22Rv1 (cell line): ENCODE data around the gene C5orf58.

ENCODE experiments used
- H3K27ac ChIP-seq: fragments of 450-650 bp; 2 replicates; pipeline ENCODE4 v1.5.1; 2017
- ZFX ChIP-seq: fragments of 450-650 bp; IDR thresholded peaks from 2 replicates; pipeline ENCODE4 v1.6.1; 2017; ENCODE audit warnings: antibody characterized with exemption, borderline replicate concordance
- TF ChIP-seq, protein P1 (sequence below): fragments of 450-650 bp; IDR thresholded peaks from 2 replicates; pipeline ENCODE4 v1.5.1; 2017; ENCODE audit warnings: mild to moderate bottlenecking

Gene C5orf58

DNA sequence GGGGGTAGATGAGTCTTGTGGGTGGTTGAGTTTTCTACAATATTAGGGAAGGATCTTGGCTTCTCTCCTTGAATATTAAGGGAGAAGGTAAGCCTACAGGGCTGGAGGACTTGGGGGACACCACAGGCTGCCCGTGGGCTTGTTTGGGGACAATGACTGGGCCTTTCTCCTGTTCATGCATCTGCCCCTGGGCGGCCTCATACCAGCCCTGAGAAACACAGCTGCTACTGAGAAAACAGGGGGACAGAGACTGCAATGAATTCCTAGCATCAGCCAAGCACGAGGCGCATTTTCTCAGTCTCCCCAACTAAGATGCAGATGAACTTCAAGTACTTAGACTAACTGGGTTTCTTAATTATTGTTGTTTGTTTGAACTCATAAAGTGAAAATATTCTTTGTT is 24.6 kb downstream of the C5orf58 start:
- no peak overlapping the region for H3K27ac ChIP-seq
- TF ChIP-seq, protein P1, sequence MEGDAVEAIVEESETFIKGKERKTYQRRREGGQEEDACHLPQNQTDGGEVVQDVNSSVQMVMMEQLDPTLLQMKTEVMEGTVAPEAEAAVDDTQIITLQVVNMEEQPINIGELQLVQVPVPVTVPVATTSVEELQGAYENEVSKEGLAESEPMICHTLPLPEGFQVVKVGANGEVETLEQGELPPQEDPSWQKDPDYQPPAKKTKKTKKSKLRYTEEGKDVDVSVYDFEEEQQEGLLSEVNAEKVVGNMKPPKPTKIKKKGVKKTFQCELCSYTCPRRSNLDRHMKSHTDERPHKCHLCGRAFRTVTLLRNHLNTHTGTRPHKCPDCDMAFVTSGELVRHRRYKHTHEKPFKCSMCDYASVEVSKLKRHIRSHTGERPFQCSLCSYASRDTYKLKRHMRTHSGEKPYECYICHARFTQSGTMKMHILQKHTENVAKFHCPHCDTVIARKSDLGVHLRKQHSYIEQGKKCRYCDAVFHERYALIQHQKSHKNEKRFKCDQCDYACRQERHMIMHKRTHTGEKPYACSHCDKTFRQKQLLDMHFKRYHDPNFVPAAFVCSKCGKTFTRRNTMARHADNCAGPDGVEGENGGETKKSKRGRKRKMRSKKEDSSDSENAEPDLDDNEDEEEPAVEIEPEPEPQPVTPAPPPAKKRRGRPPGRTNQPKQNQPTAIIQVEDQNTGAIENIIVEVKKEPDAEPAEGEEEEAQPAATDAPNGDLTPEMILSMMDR, result no peak
- no peak for TF ChIP-seq ZFX

DNA sequence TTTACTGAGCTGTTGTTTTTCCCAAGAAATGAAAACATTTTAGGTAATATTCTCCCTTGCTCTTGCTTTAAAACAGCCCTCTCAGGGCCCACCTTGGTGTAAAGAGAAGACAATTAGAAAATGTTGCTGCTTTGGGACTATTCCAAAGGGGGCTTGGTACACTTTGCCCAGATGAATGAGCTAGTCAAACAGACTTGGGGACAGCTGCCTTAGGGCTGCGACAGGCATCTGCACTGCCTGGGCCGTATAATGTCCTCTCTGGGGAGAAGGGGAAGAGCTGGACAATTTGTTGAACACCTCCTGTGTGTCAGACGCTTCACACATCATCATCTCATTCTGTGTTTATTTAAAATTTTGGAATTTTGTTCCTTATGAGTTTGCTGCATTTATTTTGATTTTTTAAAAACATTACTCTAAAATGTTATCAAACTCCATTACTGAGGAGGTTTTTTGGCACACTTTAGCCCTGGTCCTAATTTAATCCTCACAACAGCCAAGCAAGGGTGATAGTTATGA is 28.8 kb downstream of the C5orf58 start:
- TF ChIP-seq, protein P1, result no peak
- no peak for TF ChIP-seq ZFX
- H3K27ac ChIP-seq, result no peak overlapping the region

DNA sequence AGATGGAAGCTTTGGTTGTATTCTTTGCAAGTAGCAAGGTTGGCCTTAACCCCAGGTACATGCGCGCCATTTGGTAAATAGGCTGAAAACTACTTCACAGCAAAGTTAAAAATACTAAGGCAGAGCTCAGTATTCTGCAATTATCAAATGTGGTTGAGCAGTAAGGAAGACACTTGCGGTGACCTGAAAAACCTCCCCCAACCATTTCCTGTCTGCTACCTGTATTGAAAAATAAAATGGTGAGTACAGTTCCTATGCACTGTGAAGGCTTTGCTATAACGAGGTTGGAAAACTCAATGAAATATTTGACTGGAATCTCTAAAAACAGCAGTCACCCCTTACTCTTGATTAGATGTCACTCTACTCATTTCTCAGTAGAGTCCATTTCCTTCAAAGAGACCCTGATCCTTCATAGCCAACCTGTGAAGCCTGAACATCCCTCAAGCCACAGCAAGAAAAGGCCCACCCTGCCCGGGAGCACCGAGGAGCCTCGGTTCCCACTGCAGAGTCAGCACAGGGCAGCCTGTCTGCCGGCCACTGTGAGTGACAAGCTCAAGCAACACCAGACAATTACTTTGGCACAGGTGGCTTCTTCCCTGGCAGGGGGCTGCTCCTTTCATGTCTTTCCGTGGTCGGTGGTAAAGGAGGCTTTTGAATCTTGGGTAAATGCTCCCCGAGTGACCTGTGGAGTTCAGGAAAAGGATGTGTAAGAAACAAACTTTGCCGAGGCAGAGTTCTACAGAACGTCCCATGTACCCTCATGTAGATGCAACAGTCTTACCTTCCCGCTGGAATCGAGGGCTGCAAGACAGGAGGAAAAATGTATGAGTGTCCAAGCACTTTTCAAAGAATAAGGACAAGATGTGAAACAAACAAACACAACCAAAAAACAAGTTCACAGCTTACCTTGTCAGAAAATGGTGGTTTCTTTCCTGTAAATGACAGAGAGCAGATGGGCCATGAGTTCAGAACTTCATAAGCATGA is 29.6 kb downstream of the C5orf58 start:
- H3K27ac ChIP-seq, result no peak overlapping the region
- TF ChIP-seq ZFX, result no peak
- TF ChIP-seq, protein P1, result no peak

DNA sequence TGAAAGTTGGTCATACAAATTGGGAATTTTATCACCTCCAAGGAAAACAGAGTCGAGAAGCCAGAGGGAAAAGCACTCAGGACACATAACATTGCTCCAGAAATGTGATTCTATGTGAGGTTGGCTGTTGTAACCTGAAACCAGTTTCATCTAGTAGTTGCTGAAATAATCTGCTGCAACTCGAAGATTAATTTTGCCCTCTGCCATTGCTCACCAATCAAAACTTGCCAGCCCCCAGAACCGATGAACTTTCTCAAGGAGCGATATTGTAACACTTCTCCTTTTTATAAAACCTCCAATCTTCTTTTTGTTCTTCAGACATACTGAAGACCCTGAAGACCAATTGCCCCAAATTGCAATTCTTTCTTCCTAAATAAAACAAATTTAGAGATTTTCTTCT is 31.1 kb downstream of the C5orf58 start:
- no peak overlapping the region for H3K27ac ChIP-seq
- no peak for TF ChIP-seq ZFX
- TF ChIP-seq, protein P1, result no peak

DNA sequence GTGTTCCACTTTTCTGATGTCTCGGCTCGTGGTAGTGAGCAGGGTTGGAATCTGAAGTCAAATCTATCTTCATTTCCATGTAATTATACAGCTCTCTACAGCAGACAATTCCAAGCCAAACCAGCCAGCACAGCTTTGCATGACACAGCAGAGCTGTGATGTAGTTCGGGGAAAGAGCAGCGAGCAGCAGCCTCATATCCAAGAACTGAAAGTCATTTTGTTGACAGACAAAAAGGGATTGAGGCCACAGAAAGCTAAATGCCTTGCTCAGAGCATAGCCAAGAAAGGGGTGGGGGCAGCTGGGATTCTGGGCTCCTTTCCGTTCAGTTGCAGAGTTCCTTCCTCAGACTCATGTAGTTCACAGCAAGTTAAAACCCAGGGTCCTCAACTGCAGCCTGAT is 32.7 kb downstream of the C5orf58 start:
- TF ChIP-seq, protein P1, result no peak
- no peak for TF ChIP-seq ZFX

DNA sequence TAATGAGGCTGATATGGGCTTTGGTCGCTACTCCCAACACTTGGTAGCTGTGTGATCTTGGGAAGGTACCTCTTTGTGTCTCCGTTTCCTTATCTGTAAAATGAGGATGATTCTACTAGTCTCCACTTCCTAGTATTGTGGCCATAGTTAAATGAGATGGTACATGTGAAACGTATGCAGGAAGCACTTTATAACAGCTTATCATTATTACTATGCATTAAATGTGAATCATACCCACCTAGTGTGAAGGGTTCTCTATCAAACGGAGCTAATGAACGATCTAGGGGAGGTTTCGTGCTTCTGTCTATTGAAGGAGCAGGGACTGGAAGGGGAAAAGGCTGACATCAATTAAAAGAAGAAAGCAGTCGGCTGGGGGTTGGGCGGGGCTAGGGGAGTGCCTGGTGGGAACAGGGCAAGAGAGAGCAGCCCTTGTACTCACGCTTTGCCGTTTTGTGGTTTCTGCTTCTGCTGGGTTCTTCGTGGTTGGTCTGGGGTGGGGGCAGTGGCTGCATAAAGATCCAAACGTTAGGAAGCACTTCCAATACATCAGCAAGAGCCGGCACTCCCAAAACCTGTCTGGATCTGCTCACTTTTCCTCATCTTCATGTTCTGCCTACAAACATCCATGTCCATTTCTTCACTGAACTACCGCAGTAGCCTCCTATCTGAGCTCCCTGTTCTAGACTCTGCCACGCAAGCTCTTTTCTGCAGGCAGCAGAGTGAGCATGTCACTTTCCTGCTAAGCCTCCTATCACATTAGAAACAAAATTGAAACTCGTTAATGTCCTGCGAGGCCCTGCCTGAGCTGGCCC is 34.0 kb downstream of the C5orf58 start:
- no peak overlapping the region for H3K27ac ChIP-seq
- TF ChIP-seq, protein P1, result no peak
- no peak for TF ChIP-seq ZFX

More for the DNA sequence above, 32.7 kb downstream of the C5orf58 start:
- H3K27ac ChIP-seq, result no peak overlapping the region
